Psoas muscle (tissue), 8 donors: ENCODE results near the gene STAG3. TPM values are rescaled to one million over a fixed set of nuclear protein-coding genes. Genes with fewer than 3 reads are reported as not detected.

ENCODE experiments used
- ATAC-seq, 4 donors: fragments of 200-7000 bp; cut with Tn5 transposase; one replicate each; pipeline ENCODE4 v1.9.1; 2020; ENCODE audit warnings: moderate library complexity in 3 of 4, mild to moderate bottlenecking in 2 of 4
- DNase-seq, 2 donors: peaks; one replicate each; pipeline ENCODE4 v3.0.0-alpha.2; 2020
- H3K27ac ChIP-seq: fragments of 200-600 bp; one replicate; pipeline ENCODE4 v1.8.0; 2022
- H3K27me3 ChIP-seq, 3 donors: fragments of 200-600 bp in 1 of 3; one replicate each; pipeline versions ENCODE4 v1.6.1 to v1.8.0; 2013 to 2022; ENCODE audit warnings: low read length in 2 of 3, mild to moderate bottlenecking in 2 of 3, moderate library complexity in 1 of 3; ENCODE audit not compliant: insufficient read depth in 3 of 3
- H3K36me3 ChIP-seq, 2 donors: fragments of 200-600 bp in 1 of 2; one replicate each; pipeline versions ENCODE4 v1.6.1 to v1.8.0; 2013 to 2022; ENCODE audit warnings: low read depth in 1 of 2, mild to moderate bottlenecking in 1 of 2, moderate library complexity in 1 of 2; ENCODE audit not compliant: insufficient read depth in 1 of 2
- H3K4me1 ChIP-seq: fragments of 200-600 bp; one replicate; pipeline ENCODE4 v1.8.0; 2022
- H3K4me3 ChIP-seq: fragments of 200-600 bp; one replicate; pipeline ENCODE4 v1.8.0; 2022; ENCODE audit warnings: mild to moderate bottlenecking
- H3K9me3 ChIP-seq: fragments of 200-600 bp; one replicate; pipeline ENCODE4 v1.8.0; 2022
- WGBS, 3 donors: extraction: QIAGEN DNeasy Blood & Tissue Kit; methylation state at CpG; one replicate each; pipeline versions ENCODE4 v1.1.6 to v1.1.7; 2013; 5-methylcytosine and 5-hydroxymethylcytosine counted together
- intact Hi-C, 2 donors: fragments of 100-400 bp; cut with DNase I; formaldehyde crosslinking; loops; one replicate each; pipeline versions ENCODE4 v1.11.0 to v1.14.2; 2022
- polyA plus RNA-seq, 3 donors: library from polyadenylated mRNA; stranded (reverse); fragments of 200-250 nt; gene quantifications; one replicate each; pipeline ENCODE4 v1.2.3, GENCODE V29; 2013
- total RNA-seq, 4 donors: library from RNA; stranded (reverse); fragmentation: NEBNext Ultra II Directional in 2 of 4; extraction: Animal tissue kit (Norgen Biotek cat#: 25700) in 2 of 4; gene quantifications; one replicate each; pipeline versions ENCODE4 v1.2.1 to v1.2.4, GENCODE V29; 2021 to 2023
- TF ChIP-seq, protein P1 (sequence below): fragments of 200-600 bp; IDR thresholded peaks from one replicate; pipeline ENCODE4 v1.8.0; 2022; ENCODE audit warnings: antibody characterized with exemption
- donor health status: healthy with polysubstance abuse.
- donor health status: DM: no; HTN: no; CAD: no; lungs with moderate emphysema.
- donor health status: Bipolar disorder and iron deficiency.
- donor health status: healthy.
- donor health status: DM: yes; HTN: yes; CAD: no.
- donor health status: DM: no; HTN: no; CAD: no.
- donor health status: DM: no; HTN: no; CAD: no.
- donor health status: DM: yes; HTN: yes; CAD: no.

STAG3 gene
- total and polyA plus RNA-seq, 7 donors: 0.18 to 0.86 (median 0.50) TPM

DNA sequence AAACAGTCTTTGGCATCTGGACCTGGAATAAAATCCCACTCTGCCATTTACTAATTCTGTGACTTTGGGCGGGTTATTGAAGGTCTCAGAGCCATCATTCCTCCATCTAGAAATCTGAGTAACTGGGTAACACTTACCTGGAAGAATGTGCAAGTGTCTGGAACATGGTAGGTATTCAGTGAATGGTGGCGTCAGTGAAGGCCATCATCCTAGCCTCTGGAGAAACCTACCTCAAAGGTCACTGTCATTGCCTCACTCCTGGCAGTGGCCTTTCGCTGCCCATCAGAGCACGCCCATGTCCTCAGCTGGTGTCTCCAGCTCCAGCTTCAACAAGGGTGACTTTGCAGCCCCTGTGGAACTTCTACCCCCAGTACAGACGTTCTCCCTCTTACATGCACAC, 13.8 kb upstream of the STAG3 start:
- intact Hi-C loops: no loop called here
- Histone ChIP-seq H3K27me3 (peaks cover 0 to 19% (median 9%) of the 10 kb centered on the region in 3 donors), H3K27ac (no peak overlapping the region), H3K9me3 (no peaks in the 10 kb centered on the region), H3K4me3 (no peak overlapping the region), H3K4me1 (peaks cover 8% of the 10 kb centered on the region), H3K36me3 (no peaks in the 10 kb centered on the region)
- DNase-seq (no peak), ATAC-seq (no peak)
- WGBS, 3 donors: 86 to 90% (median 90%) methylated on average over 5 of the region's 5 CpGs
- TF ChIP-seq, protein P1, sequence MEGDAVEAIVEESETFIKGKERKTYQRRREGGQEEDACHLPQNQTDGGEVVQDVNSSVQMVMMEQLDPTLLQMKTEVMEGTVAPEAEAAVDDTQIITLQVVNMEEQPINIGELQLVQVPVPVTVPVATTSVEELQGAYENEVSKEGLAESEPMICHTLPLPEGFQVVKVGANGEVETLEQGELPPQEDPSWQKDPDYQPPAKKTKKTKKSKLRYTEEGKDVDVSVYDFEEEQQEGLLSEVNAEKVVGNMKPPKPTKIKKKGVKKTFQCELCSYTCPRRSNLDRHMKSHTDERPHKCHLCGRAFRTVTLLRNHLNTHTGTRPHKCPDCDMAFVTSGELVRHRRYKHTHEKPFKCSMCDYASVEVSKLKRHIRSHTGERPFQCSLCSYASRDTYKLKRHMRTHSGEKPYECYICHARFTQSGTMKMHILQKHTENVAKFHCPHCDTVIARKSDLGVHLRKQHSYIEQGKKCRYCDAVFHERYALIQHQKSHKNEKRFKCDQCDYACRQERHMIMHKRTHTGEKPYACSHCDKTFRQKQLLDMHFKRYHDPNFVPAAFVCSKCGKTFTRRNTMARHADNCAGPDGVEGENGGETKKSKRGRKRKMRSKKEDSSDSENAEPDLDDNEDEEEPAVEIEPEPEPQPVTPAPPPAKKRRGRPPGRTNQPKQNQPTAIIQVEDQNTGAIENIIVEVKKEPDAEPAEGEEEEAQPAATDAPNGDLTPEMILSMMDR: no peak

DNA sequence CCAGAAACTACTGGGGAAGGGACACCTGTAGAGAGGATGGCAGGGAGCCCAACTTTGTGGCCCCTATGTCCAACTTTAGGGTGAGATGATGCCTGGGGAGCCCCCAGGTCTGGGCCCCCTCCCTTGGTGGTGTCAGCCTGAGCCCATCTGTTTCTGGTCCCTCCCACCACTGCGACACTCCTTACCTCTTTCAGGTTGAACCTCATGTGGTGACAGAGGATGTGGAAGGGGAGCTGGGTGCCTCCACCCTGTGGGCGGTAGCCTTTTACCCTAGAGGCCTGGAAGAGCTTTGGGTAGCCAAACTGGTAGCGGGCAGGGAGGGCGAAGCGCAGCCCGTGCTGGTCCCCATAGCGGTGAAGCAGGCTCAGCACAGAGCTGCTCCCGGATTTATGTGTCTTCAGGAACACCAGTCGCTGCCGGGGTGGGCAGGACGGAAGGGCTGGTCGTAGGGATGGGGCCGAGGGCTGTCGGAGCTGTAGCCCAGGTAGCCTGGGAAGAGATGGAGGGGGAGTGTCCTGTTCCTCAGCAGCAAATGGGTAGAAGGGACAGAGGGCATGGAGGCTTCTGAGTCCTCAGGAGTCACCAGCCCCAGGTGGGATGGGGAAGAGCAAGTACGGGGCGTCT, 11.3 kb upstream of the STAG3 start:
- Histone ChIP-seq H3K4me1 (peaks cover 8% of the 10 kb centered on the region), H3K27ac (no peak overlapping the region), H3K9me3 (no peaks in the 10 kb centered on the region), H3K36me3 (no peaks in the 10 kb centered on the region), H3K27me3 (peaks cover 0 to 32% (median 13%) of the 10 kb centered on the region in 3 donors), H3K4me3 (no peak overlapping the region)
- intact Hi-C loops: no loop called here
- DNase-seq (peak in 1 of 2 donors; percentile 48), ATAC-seq (no peak)
- WGBS, 3 donors: 71 to 81% (median 77%) methylated on average over 16 of the region's 16 CpGs
- TF ChIP-seq, protein P1: no peak

GRCh38 chr7:100166970-100167911, 10.5 kb upstream of the STAG3 start:
- DNase-seq: peak in 1 of 2 donors; percentile 20
- TF ChIP-seq, protein P1: no peak
- Histone ChIP-seq H3K4me1 (peaks cover 8% of the 10 kb centered on the region), H3K36me3 (no peaks in the 10 kb centered on the region), H3K4me3 (no peak overlapping the region), H3K9me3 (no peaks in the 10 kb centered on the region), H3K27me3 (peaks cover 0 to 40% (median 16%) of the 10 kb centered on the region in 3 donors), H3K27ac (no peak overlapping the region)
- peak in 1 of 4 donors; percentile 25 for ATAC-seq
- WGBS, 3 donors: 39 to 47% (median 43%) methylated on average over 14 of the region's 14 CpGs
- intact Hi-C loops: no loop called here

GRCh38 chr7:100167912-100168323, 9.8 kb upstream of the STAG3 start:
- no peaks in the 10 kb centered on the region for H3K9me3 ChIP-seq
- ATAC-seq (peak; percentile 12 to 47 (median 20)), DNase-seq (peak in 1 of 2 donors; percentile 28)
- peak overlapping the region; percentile 16 for H3K27ac ChIP-seq
- H3K4me3 ChIP-seq: peak overlapping the region; percentile 58
- no peaks in the 10 kb centered on the region for H3K36me3 ChIP-seq
- 1 to 7% (median 2%) methylated on average over 11 of the region's 11 CpGs for WGBS, 3 donors
- peaks cover 8% of the 10 kb centered on the region for H3K4me1 ChIP-seq
- TF ChIP-seq, protein P1: no peak
- H3K27me3 ChIP-seq: peaks cover 0 to 44% (median 16%) of the 10 kb centered on the region in 3 donors
- intact Hi-C loops: no loop called here
